ENCODE data around the gene SDHAF1.

- no peak for TF ChIP-seq CTCF (conservative IDR thresholded peaks at IDR 0.05; ENCODE audit: low read length)
- no peak for TF ChIP-seq EZH2phosphoT487 (IDR thresholded peaks at IDR 0.05; ENCODE audit: borderline replicate concordance)
These were observed 19.3 kb downstream of the SDHAF1 start, which contains the start of gene ALKBH6 for GRCh38 chr19:36014012-36014924.

Data from Loucy (cell line).